Smooth muscle cell (in vitro differentiated cells): ENCODE results near the gene MPP4. TPM values are rescaled to one million over a fixed set of nuclear protein-coding genes. Genes with fewer than 3 reads are reported as not detected.

Experiments
- DNase-seq: peaks from one replicate; lab custom pipeline; 2025; ENCODE audit not compliant: unreplicated experiment; lab: John Stamatoyannopoulos, UW
- H2AFZ ChIP-seq: fragments of 200-600 bp; sonication (generic); 2 replicates; pipeline ENCODE4 v1.6.0; 2016; ENCODE audit warnings: antibody characterized with exemption, low read depth, mild to moderate bottlenecking
- H3F3A ChIP-seq: fragments of 200-600 bp; sonication (generic); 2 replicates; pipeline ENCODE4 v1.6.0; 2017; ENCODE audit warnings: antibody characterized with exemption, low read depth
- H3K27ac ChIP-seq: fragments of 200-600 bp; sonication (generic); 2 replicates; pipeline ENCODE4 v1.5.1; 2016; ENCODE audit warnings: low read depth, mild to moderate bottlenecking
- H3K27me3 ChIP-seq: fragments of 200-600 bp; sonication (generic); 2 replicates; pipeline ENCODE4 v1.6.1; 2016; ENCODE audit warnings: low read depth, mild to moderate bottlenecking
- H3K36me3 ChIP-seq: fragments of 200-600 bp; sonication (generic); 2 replicates; pipeline ENCODE4 v1.5.1; 2016; ENCODE audit warnings: low read depth
- H3K4me1 ChIP-seq: fragments of 200-600 bp; sonication (generic); 2 replicates; pipeline ENCODE4 v1.5.1; 2016; ENCODE audit warnings: low read depth
- H3K4me2 ChIP-seq: fragments of 200-600 bp; sonication (generic); 2 replicates; pipeline ENCODE4 v1.6.0; 2016; ENCODE audit warnings: mild to moderate bottlenecking
- H3K4me3 ChIP-seq: fragments of 200-600 bp; sonication (generic); 2 replicates; pipeline ENCODE4 v1.5.1; 2016; ENCODE audit warnings: mild to moderate bottlenecking
- H3K79me2 ChIP-seq: fragments of 200-600 bp; sonication (generic); 2 replicates; pipeline ENCODE4 v1.6.0; 2016; ENCODE audit warnings: low read depth, mild to moderate bottlenecking
- H3K9ac ChIP-seq: fragments of 200-600 bp; sonication (generic); 2 replicates; pipeline ENCODE4 v1.6.0; 2016; ENCODE audit warnings: low read depth
- H3K9me3 ChIP-seq: fragments of 200-600 bp; sonication (generic); replicated peaks from 2 replicates; pipeline ENCODE4 v1.5.1; 2016; ENCODE audit warnings: low read depth
- H4K20me1 ChIP-seq: fragments of 200-600 bp; sonication (generic); 2 replicates; pipeline ENCODE4 v1.6.0; 2016; ENCODE audit warnings: low read depth
- CTCF ChIP-seq: fragments of 200-600 bp; sonication (generic); IDR thresholded peaks from 2 replicates; pipeline ENCODE4 v1.5.1; 2017; ENCODE audit warnings: borderline replicate concordance, mild to moderate bottlenecking, antibody characterized with exemption; ENCODE audit not compliant: insufficient read depth, poor library complexity, severe bottlenecking
- WGBS: methylation state at CpG from one replicate; pipeline ENCODE4 v1.1.7; 2016; ENCODE audit warnings: low lambda C conversion rate; 5-methylcytosine and 5-hydroxymethylcytosine counted together
- polyA plus RNA-seq: library from polyadenylated mRNA; unstranded; fragments of >200 nt; fragmentation: Nextera tagmentation; extraction: Ambion mirVana; gene quantifications from 2 replicates; pipeline ENCODE4 v1.2.1, GENCODE V29; 2016
- total RNA-seq: library from RNA; depleted of rRNA; stranded (reverse); fragments of >200 nt; gene quantifications from 2 replicates; pipeline ENCODE4 v1.2.3, GENCODE V29; 2014

Gene MPP4
- total and polyA plus RNA-seq, 2 experiments from 2014 or later, result 1.8 TPM; not detected in 1

GRCh38 chr2:201712726-201713125, 14.3 kb upstream of the MPP4 start:
- no peak for TF ChIP-seq CTCF

GRCh38 chr2:201709747-201710146, 11.3 kb upstream of the MPP4 start:
- WGBS, result 47% methylated on average over 5 of the region's 5 CpGs
- Histone ChIP-seq H3K4me1 (peaks cover 5% of the 10 kb centered on the region), H3K27me3 (no peaks in the 10 kb centered on the region), H3F3A (peaks cover 4% of the 10 kb centered on the region), H3K9me3 (no peaks in the 10 kb centered on the region), H3K27ac (peak overlapping the region; percentile 96), H3K4me2 (peak overlapping the region; percentile 66), H3K36me3 (peaks cover 30% of the 10 kb centered on the region), H4K20me1 (no peaks in the 10 kb centered on the region), H2AFZ (no peak overlapping the region), H3K79me2 (no peaks in the 10 kb centered on the region), H3K4me3 (no peak overlapping the region), H3K9ac (no peak overlapping the region)
- no peak for DNase-seq
- no peak for TF ChIP-seq CTCF

More at GRCh38 chr2:201712726-201713125, 14.3 kb upstream of the MPP4 start:
- H3K4me1 ChIP-seq, result peaks cover 5% of the 10 kb centered on the region
- no peak overlapping the region for H3K27ac ChIP-seq
- H3K4me2 ChIP-seq, result no peak overlapping the region
- peaks cover 35% of the 10 kb centered on the region for H3K36me3 ChIP-seq
- no peaks in the 10 kb centered on the region for H4K20me1 ChIP-seq
- WGBS, result 100% methylated on average over 1 of the region's 1 CpG
- H3K9ac ChIP-seq, result no peak overlapping the region
- peaks cover 4% of the 10 kb centered on the region for H3F3A ChIP-seq
- no peaks in the 10 kb centered on the region for H3K27me3 ChIP-seq
- no peak for DNase-seq
- H3K9me3 ChIP-seq, result no peaks in the 10 kb centered on the region
- no peak overlapping the region for H2AFZ ChIP-seq
- H3K79me2 ChIP-seq, result no peaks in the 10 kb centered on the region
- no peak overlapping the region for H3K4me3 ChIP-seq

- Histone ChIP-seq H3K79me2 (no peaks in the 10 kb centered on the region), H3K9ac (peak overlapping the region; percentile 56), H3K36me3 (peaks cover 32% of the 10 kb centered on the region), H3K27ac (peak overlapping the region; percentile 96), H2AFZ (no peak overlapping the region), H3K9me3 (no peaks in the 10 kb centered on the region), H3F3A (peaks cover 4% of the 10 kb centered on the region), H3K4me3 (no peak overlapping the region), H3K27me3 (no peaks in the 10 kb centered on the region), H3K4me1 (peaks cover 5% of the 10 kb centered on the region), H3K4me2 (peak overlapping the region; percentile 66), H4K20me1 (no peaks in the 10 kb centered on the region)
- no peak for DNase-seq
- TF ChIP-seq CTCF, result no peak
- 27% methylated on average over 2 of the region's 2 CpGs for WGBS
Observed at GRCh38 chr2:201709049-201709448, 10.6 kb upstream of the MPP4 start.

- Histone ChIP-seq H3K27me3 (no peaks in the 10 kb centered on the region), H3K79me2 (no peaks in the 10 kb centered on the region), H3K4me1 (peaks cover 5% of the 10 kb centered on the region), H3K4me2 (no peak overlapping the region), H3K4me3 (no peak overlapping the region), H2AFZ (no peak overlapping the region), H3F3A (peaks cover 4% of the 10 kb centered on the region), H3K9me3 (no peaks in the 10 kb centered on the region), H3K9ac (no peak overlapping the region), H3K27ac (no peak overlapping the region), H3K36me3 (peaks cover 27% of the 10 kb centered on the region), H4K20me1 (no peaks in the 10 kb centered on the region)
- TF ChIP-seq CTCF, result no peak
- no peak for DNase-seq
- WGBS, result 91% methylated on average over 3 of the region's 3 CpGs
Observed at GRCh38 chr2:201707753-201708152, 9.3 kb upstream of the MPP4 start.
